GM18868 (cell line): ENCODE measurements around the gene SETD1B.

ENCODE experiments used
- ATAC-seq: cut with Tn5 transposase; IDR thresholded peaks from one replicate; pipeline ENCODE4 v1.9.1; 2021; ENCODE audit warnings: mild to moderate bottlenecking, moderate library complexity; ENCODE audit not compliant: unreplicated experiment

Gene SETD1B

GRCh38 chr12:121794534-121795033 is 9.2 kb upstream of the SETD1B start:
- no peak for ATAC-seq

- no peak for ATAC-seq
These were observed 8.5 kb upstream of the SETD1B start for GRCh38 chr12:121795034-121795968.

GRCh38 chr12:121796855-121797751 is 6.7 kb upstream of the SETD1B start:
- ATAC-seq: no peak

GRCh38 chr12:121797937-121798786 is 5.6 kb upstream of the SETD1B start:
- no peak for ATAC-seq

GRCh38 chr12:121798787-121799155 is 5.0 kb upstream of the SETD1B start:
- ATAC-seq: no peak

- ATAC-seq: no peak
These were observed 4.5 kb upstream of the SETD1B start for GRCh38 chr12:121799156-121799841.

GRCh38 chr12:121799842-121800693 is 3.7 kb upstream of the SETD1B start:
- ATAC-seq: no peak

- ATAC-seq: no peak
These were observed 2.9 kb upstream of the SETD1B start for GRCh38 chr12:121800694-121801594.

- ATAC-seq: no peak
These were observed 2.0 kb upstream of the SETD1B start for GRCh38 chr12:121801595-121802484.

- ATAC-seq: no peak
These were observed 1.3 kb upstream of the SETD1B start for GRCh38 chr12:121802485-121802842.

- ATAC-seq: peak; percentile 46
These were observed 738 bp upstream of the SETD1B start for GRCh38 chr12:121802843-121803698.

- no peak for ATAC-seq
These were observed 755 bp downstream of the SETD1B start for GRCh38 chr12:121804417-121805111.

- no peak for ATAC-seq
These were observed 1.6 kb downstream of the SETD1B start for GRCh38 chr12:121805171-121806008.

- ATAC-seq: no peak
These were observed 2.3 kb downstream of the SETD1B start for GRCh38 chr12:121806009-121806545.
